Measurements from ENCODE around the gene MAS1.
"Not testable (repeated sequence)": the region's sequence is repeated elsewhere in the genome, so short reads cannot be mapped to it uniquely, and the experiment has no call there.

MAS1 gene

DNA sequence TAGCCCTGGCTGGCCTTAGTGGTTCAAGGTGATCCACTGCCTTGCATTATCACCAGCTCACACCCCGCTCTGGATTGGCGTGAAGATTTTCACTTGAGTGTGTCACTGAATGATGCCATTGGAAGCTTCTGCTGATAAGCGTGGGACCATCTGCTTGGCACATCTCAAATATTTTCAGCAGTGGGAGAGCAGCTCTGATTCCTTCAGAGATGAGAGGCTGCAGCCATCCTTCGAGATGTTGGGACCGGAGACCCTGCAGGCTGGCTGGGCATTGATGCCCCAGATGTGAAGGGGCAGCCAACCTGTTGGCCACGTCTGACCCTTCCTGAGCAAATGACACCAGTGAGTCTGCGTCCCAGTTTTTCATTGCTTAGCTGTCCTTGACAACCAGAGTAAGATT is at the start of gene MAS1:
Gene MAS1 (plus strand): TSS at position 197 of the 400 bp plus-strand sequence. CDS start 15,968 bp downstream, outside the sequence.
- no peak for DNase-seq

DNA sequence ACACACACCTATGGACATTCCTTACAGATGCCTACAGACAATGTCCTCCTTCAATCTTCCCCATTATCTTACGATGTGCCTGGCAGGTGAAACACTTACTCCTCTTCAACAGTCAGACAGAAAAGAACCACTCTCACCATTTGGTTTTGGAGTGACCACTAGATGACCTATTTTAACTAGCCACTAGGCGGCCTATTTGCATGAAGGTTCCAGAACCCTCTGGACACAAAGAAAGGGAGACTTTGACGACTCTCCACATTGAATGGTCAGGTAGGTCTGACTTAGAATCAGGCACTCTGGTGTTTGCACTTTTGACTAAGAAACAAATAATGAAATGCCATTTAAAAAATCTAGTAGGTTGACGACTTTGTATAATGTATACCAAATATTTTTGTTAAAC is 48.8 kb upstream of the MAS1 start:
- DNase-seq, result no peak

DNA sequence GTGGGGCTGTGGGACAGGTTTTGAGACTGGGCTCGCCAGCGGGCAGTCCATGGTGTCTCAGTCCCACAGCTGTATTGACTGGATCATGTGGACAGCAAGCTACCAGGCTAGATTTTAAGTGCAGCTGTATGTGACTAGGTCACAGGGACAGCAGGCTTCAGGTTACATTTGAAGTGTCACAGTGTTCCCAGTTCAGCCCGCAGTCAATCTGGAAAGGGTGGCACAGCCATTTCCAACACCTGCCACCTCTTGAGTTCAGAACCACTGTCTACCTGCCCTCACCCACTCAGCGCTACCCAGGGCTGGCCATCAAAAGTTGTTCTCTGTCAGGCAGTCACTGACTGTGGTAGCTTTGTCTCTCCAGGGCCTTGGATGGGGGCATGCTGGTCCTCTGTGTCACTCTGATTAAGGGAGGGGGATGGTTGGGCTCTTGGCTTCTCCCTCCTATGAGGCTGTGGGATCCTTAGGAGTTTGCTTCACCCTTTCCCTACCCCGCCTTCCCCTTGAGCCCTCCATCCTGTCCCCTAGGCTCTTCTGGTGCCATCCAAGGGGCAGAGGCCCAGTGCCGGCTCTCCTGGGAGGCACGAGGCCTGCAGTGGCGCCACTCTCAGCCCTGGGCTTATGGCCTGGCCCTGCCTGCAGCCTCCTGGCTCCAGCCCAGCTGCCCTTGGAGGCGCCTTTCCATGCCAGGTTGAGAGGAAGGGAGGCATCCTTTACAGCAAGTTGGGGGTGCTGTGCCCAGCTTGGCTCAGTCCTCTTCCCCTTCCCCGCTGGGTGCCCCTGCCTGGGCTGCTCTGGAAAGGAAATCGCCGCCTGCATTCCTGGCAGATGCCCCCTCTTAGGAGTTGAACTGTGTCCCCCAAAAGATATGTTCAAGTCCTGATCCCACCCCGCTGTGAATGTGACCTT is 45.8 kb upstream of the MAS1 start:
- no peak for DNase-seq

DNA sequence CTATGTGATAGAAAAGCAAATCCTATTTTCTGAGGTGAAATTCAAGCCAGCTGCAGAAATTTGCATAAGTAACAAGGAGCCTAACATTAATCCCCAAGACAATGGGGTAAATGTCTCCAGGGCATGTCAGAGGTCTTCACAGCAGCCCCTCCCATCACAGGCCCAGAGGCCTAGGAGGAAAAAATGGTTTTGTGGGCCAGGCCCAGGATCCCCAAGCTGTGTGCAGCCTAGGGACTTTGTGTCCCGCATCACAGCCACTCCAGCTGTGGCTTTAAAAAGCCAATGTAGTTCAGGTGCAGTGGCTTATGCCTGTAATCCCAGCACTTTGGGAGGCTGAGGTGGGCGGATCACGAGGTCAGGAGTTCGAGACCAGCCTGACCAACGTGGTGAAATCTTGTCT is 42.2 kb upstream of the MAS1 start:
- DNase-seq, result not testable (repeated sequence)

DNA sequence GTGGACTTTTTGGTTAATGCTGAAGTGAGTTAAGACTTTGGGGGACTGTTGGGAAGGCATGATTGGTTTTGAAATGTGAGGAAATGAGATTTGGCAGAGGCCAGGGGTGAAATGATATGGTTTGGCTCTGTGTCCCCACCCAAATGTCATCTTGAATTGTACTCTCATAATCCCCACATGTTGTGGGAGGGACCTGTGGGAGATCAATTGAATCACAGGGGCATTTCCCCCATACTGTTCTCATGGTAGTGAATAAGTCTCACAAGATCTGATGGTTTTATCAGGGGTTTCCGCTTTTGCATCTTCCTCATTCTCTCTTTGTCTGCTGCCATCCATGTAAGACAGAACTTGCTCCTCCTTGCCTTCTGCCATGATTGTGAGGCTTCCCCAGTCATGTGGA is 40.9 kb upstream of the MAS1 start:
- DNase-seq, result not testable (repeated sequence)

DNA sequence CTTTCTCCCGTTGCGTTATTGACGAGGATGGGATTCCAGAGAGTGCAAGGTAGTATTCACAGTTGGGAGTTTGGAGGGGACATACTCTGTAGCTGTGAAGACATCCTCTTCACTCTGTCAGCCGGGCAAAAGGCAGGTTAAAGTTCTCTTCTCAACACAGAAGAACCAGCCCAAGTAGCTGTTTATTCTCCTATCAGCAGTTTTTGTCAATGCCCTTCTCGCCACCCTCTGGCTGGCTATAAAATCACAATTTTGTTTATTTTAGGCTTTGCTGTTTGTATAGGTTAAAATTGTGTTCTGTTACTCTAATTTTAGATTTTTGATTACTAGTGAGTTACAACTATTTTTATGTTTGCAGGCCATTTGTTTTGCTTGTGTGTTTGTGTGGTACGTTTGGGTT is 37.9 kb upstream of the MAS1 start:
- no peak for DNase-seq

DNA sequence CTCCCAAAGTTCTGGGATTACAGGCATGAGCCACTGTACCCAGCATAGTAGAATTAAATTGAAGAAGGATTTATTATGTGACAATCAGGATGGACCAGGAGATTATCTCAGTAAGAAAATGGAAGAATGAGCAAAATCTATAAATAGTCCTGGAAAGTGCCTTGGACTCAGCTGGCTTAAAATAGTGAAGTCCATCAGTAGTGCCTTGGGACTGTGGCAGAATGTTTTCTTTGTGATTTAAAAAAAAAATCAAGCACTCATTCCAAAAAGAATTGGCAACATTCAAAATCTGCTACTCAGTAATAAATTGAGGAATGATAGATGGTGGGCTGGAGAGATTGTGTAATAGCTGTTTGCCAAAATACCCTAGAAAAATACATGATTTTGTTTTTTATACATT is 37.0 kb upstream of the MAS1 start:
- DNase-seq, result no peak

DNA sequence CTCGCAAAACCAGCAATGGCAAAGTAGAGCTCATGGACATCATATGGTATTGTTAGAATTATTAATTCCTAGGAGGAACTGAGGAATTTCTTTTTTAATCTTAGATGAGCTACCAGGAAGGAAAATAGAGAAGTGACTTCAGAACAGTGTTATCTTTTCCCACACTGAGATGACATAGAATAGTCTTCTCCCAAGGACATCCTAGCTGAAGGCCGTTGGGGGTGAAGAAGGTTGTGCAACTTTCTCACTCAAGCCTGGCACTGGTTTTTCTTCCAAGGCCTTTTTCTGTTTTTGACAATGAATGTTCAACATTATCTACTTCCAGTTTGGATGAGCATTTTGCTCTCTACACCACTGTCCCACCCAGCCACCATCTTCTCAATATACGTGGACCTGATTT is 35.8 kb upstream of the MAS1 start:
- no peak for DNase-seq

DNA sequence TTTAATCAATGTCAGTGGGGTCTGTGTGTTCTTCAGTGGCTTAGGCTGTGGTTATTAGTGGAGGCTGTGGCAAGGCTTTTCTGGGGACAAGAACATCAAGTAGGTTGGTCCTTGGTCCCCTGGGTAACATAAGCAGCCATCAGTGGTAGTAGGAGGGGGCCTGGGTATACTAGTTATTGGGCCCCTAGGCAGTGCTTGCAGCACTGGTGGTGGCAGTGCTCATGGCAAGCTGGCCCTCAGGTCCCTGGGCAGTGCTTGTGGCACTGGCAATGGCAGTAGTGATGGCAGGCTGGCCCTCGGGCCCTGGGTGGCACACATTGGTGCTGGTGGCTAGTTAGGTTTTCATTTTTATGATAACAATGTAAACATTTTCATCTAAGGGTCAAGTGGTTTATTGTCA is 32.5 kb upstream of the MAS1 start:
- DNase-seq, result no peak

DNA sequence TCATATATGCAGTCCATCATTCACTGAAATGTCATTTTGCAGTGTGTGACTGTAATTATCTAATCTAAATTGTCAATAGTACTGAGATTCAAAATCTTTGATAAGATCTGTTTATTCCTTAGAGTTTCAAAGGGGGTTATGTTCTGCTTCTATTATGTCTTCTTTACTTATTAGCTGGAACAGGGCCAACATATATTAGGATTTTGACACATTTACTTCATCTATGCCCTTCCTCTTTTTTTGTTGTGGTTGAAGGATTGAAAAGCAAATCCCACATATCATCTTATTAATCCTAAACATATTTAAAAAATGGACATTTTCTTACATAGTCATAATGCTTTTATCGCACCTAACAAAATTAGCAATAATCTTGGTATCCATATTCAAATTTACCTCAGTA is 30.3 kb upstream of the MAS1 start:
- DNase-seq, result no peak

DNA sequence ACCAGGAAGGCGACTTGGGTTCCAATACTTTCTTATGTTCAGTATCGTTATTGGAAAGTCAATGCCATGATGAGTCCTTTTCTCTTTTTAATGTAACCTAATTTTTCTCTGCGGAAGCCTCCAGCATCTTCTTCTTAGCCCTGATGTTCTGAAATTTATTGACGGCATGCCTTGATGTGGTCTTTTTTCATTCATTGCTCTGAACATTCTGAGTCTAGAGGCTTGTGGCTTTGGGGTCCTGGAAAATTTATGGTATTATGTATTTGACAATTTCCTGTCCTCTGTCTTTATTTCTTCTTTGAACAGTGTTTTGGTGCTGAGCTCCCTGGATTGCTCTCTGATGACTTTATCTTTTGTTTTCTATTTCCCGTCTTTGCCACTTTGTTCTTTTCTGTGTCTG is 28.7 kb upstream of the MAS1 start:
- no peak for DNase-seq

DNA sequence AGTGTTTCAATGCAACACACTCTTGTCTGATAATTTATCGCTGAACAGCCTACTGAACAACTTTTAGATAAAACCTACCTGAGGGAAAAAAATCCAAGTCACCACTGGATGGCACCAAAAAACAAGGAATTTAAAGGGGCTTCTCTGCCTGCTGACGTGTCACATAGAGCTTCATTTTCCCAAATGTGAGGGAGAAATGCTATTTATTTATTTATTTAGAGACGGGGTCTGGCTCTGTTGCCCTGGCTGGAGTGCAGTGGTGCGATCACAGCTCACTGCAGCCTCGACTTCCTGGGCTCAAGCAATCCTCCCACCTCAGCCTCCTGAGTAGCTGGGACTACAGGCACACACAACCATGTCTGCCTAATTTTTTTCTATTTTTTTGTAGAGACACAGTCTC is 27.4 kb upstream of the MAS1 start:
- DNase-seq, result peak; percentile 78

DNA sequence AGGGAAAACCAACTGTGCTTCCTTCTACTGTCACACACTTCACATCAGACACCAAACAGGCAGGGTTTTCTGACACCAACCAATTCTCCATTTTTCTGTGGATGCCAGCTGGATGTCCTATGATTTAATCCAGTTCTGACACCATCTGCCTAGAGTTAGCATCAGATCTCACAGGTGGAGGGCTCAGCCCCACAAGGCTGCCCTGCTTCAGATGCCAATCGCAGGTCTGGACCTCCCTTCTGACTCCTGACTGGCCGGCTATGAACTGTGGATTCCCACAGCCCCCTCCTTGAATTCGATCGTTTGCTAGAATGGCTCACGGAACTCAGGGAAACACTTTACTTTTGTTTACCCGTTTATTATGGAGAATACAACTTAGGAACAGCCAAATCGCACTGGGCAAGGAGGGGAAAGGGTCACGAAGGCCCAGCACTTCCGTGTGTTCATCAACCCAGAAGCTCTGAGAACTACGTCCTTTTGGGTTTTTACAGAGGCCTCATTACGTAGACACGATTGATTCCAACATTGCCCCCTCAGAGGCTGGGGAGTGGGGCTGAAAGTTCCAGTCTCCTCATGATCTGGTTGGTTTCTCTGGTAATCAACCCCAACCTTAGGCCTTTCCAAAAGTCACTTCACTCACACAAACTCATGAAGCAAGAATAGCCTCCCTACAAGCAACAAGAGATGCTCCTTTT is 25.4 kb upstream of the MAS1 start:
- DNase-seq, result no peak

DNA sequence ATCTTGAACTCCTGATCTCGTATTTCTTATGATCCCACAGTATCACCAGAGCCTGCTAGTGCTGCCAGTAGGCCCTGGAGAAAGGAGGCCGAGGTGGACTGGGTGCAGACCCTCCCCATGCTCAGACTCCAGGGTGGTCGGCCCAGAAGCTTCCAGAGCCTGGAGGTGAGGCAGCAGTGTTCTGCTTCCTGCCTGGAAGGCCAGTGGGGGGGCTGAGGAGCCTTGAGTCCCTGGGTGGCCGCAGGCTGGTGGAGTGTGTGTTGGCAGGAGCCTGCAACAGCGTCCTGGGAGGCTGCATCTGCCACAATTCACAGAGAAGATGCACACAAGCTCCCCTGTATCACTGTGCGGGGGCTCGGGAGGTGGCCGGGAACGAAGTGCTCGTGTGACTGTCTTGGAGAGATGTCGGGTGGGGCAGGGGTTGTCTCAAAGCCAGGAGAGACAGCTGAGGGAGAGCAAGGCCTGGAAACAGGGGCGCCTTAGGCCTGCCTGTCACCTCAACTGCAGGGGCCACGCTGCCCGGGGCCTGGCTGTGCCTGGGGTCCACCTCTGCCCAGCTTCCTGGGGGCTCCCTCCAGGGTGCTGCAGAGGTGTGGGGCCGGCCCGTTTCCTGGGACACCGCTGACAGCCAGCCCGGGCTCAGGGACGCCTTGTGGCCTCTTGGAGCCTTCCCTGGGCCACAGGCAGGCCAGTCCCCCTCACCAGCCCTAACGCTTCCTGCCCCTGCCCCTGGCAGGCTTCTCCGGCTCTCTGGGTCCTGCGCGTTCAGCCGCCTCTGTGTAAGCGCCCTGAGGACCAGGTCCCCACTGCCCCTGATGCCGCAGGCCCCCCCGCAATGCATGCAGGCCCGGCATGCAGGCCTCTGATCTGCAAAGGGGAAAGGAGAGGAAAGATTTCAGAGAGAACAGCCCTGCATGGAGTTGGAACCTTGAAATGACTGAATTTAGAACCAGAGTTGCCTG is 24.2 kb upstream of the MAS1 start:
- no peak for DNase-seq

DNA sequence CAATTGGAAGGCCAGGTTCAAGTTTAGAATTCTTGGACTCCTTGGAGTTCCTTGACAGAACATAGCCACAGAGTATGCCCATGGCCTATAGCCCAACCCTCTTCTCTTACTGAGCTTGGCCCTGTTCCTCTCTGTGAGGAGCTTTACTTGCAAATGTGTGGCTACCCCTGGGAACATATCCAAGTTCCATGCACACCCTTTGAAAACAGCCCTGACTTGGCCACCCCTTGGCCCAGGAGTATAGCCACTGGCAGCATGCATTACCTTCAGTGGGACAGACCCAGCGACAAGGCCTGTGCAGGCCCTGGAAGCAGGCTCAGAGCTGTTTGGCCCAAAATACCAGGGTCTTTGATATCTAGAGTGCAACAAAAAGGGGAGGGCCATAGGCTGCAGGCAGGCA is 19.5 kb upstream of the MAS1 start:
- no peak for DNase-seq

DNA sequence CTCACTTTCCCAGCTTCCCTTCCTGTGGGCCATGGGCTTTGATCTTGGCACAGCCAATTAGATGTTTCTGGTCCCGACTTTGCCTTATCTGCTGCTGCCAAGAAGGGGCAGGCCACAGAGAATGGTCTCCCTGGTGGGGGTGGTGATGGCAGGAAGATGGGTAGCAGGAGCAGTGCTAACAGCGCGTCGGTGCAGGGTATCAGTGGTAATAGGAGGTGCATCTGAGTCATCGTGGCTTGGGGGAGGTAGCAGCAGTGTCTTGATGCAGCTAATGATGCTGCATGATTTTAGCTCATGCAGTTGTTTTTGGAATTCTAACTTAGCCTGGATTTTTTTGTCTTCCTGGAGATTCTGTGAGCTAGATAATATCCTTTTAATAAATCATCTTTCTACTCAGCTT is 18.9 kb upstream of the MAS1 start:
- no peak for DNase-seq

DNA sequence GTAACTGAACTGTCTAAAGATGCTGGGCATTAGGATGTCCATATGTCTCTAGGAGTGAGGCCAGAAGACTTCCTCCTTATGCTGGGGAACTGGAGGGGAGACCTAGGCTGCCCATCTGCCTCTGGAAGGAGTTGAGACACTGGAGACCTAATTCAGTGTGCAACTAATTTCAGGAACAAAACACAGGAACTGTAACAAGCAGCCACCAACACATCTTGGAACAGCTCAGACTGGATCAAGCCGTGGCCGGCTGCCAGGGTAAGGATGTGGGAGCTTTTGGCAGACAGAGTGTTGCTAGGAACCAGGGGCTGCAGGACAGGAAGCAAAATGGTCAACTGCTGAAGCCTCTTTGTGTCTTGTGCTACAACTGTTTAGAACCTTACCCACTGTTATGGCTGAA is 16.4 kb upstream of the MAS1 start:
- DNase-seq, result no peak

DNA sequence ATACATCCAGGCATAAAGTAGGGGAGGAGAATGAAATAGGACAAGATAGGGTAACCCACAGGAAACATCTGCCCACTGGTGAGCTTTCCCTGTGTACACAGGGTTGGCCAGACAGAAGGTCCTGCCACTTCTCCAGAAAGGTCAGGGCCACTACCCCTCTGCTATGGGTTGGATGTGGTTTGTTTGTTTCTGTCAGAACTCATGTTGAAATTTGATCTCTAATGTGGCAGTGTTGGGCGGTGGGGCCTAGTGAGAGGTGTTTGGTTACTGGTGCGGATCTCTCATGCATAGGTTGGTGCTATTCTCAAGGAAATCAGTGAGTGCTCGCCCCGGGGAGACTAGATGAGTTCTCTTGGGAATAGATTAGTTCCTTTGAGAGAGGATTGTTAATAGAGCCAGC is 15.6 kb upstream of the MAS1 start:
- peak; percentile 76 for DNase-seq

DNA sequence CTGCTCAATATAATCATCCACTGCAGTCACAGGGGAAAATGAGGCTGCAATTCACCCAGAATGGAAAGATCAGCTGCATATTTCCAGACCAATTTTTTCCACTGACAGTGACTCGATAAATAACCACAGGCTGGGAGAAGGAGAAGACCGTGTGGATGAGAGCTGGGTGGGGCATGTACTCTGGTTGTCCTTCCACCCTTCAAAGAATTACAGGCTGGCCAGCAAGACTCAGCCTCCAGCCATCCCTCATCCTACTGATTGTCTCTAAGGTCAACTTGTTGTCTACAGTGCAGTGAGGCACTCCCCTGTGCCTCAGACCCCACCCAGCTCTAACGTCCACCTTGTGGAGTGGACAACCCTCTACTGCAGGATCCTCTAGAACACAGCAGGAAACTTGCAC is 14.5 kb upstream of the MAS1 start:
- DNase-seq, result no peak

DNA sequence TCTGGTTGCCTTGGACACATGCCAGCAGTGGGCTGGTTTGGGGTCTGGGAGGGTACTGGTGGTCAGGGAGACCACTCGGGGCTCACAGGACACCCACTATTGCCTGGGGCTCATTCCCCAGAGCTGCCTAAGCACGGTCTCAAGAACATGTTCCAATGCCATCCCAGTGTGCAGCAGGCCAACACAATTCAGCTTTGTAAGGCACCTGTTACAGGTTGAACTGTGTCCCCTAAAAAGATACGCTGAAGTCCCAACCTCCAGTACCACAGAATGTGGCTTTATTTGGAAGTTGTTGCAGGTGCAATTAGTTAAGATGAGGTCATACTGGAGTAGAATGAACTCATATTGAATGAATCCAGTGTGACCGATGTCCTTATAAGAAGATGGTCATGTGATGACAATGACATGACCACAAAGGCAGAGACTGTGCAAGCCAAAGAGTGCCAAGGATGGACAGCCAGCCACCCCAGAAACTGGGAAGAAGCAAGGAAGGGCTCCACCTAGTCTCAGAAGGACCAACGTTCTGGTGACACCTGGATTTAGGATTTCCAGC is 13.5 kb upstream of the MAS1 start:
- no peak for DNase-seq

DNA sequence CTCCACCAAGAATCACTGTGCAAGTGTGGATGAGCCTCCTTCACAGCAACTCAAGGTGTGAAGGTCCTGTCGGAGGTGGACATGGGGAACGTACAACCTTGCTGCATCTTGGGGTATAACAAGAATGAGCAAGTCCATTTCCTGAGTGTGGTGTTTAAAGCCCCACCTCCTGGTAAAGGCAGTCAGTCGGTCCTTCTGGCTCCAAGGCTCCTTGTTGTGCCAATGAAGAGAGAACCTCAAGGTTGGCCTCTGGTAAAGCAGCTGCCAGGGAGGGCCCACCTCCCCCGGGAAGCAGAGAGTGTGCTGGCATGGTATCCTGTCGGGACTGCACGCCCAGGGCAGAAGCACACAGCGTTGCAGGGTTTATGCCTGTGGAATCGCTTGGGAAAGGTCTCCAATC is 12.4 kb upstream of the MAS1 start:
- no peak for DNase-seq

DNA sequence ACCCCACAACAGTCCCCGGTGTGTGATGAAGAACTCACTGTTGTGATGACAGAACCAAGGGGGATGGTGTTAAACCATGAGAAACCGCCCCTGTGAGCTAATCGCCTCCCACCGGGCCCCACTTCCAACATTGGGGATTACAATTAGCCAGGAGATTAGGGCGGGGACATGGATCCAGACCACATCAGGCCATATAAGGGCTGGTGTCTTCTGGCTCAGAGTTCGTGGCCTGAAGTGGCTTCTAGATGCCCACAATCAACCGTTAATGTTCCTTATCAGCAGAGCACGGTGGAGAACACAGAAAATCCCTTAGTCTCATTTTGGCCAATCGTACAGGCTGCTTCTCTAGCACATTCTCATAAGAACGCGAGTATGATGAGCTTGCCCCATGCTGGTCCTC is 10.9 kb upstream of the MAS1 start:
- no peak for DNase-seq

DNA sequence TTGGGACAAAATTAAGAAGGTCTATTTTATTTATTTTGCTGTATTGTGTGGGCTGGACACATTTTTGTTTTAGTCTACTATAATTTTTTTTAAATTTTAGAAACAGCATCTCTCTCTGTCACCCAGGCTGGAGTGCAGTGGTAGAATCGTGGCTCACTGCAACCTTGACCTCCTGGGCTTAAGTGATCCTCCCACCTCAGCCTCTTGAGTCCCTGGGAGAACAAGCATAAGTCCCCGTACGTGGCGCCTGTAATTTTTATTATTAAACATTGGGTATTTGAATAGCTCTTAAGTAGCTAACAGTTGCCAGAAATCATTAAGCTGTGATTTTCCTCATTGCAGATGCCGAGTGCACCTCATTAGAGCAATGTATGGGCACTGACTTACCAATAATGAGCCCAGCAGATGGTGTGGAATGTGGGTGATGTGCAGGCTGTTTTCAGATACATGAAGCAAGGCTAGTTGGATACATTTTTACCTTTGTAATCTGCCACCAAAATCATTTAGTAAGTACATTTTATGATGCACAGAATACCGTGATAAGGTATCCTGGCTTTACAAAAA is 10.3 kb upstream of the MAS1 start:
- DNase-seq, result peak; percentile 86
